Measurements from ENCODE around the gene ASB16.

ASB16 gene

GRCh38 chr17:44210342-44211192 lies 40.1 kb downstream of the ASB16 start:
- peak overlapping the region; percentile 25 for H3K4me3 ChIP-seq (ENCODE audit: low read length)
- peak overlapping the region; percentile 47 for H3K27ac ChIP-seq (ENCODE audit: low read depth, low read length)

GRCh38 chr17:44211281-44212265 lies 41.1 kb downstream of the ASB16 start:
- H3K4me3 ChIP-seq (ENCODE audit: low read length): no peak overlapping the region
- H3K27ac ChIP-seq (ENCODE audit: low read depth, low read length): no peak overlapping the region
- H3K27me3 ChIP-seq (ENCODE audit: control insufficient read depth, insufficient read depth, low read length): no peaks in the 10 kb centered on the region
- H3K9ac ChIP-seq (ENCODE audit: low read length): no peak overlapping the region
- peaks cover 8% of the 10 kb centered on the region for H3K4me1 ChIP-seq (ENCODE audit: control insufficient read depth, insufficient read depth, low read length)
- H3K36me3 ChIP-seq (ENCODE audit: control insufficient read depth, insufficient read depth, low read length): peaks cover 63% of the 10 kb centered on the region

More at GRCh38 chr17:44210342-44211192, 40.1 kb downstream of the ASB16 start:
- Histone ChIP-seq H3K27me3 (ENCODE audit: control insufficient read depth, insufficient read depth, low read length) (no peaks in the 10 kb centered on the region), H3K9ac (ENCODE audit: low read length) (peak overlapping the region; percentile 0), H3K36me3 (ENCODE audit: control insufficient read depth, insufficient read depth, low read length) (peaks cover 53% of the 10 kb centered on the region), H3K4me1 (ENCODE audit: control insufficient read depth, insufficient read depth, low read length) (peaks cover 8% of the 10 kb centered on the region)

GRCh38 chr17:44212507-44213402 lies 42.3 kb downstream of the ASB16 start:
- Histone ChIP-seq H3K4me1 (ENCODE audit: control insufficient read depth, insufficient read depth, low read length) (peaks cover 12% of the 10 kb centered on the region), H3K27ac (ENCODE audit: low read depth, low read length) (no peak overlapping the region), H3K36me3 (ENCODE audit: control insufficient read depth, insufficient read depth, low read length) (peaks cover 59% of the 10 kb centered on the region), H3K9ac (ENCODE audit: low read length) (no peak overlapping the region), H3K4me3 (ENCODE audit: low read length) (no peak overlapping the region), H3K27me3 (ENCODE audit: control insufficient read depth, insufficient read depth, low read length) (no peaks in the 10 kb centered on the region)

GRCh38 chr17:44213403-44214229 lies 43.1 kb downstream of the ASB16 start:
- H3K27me3 ChIP-seq (ENCODE audit: control insufficient read depth, insufficient read depth, low read length): no peaks in the 10 kb centered on the region
- no peak overlapping the region for H3K9ac ChIP-seq (ENCODE audit: low read length)
- H3K4me3 ChIP-seq (ENCODE audit: low read length): no peak overlapping the region
- peaks cover 53% of the 10 kb centered on the region for H3K36me3 ChIP-seq (ENCODE audit: control insufficient read depth, insufficient read depth, low read length)
- H3K4me1 ChIP-seq (ENCODE audit: control insufficient read depth, insufficient read depth, low read length): peaks cover 16% of the 10 kb centered on the region
- H3K27ac ChIP-seq (ENCODE audit: low read depth, low read length): no peak overlapping the region

GRCh38 chr17:44214230-44214494 lies 43.7 kb downstream of the ASB16 start:
- Histone ChIP-seq H3K9ac (ENCODE audit: low read length) (no peak overlapping the region), H3K36me3 (ENCODE audit: control insufficient read depth, insufficient read depth, low read length) (peaks cover 51% of the 10 kb centered on the region), H3K4me1 (ENCODE audit: control insufficient read depth, insufficient read depth, low read length) (peaks cover 16% of the 10 kb centered on the region), H3K27ac (ENCODE audit: low read depth, low read length) (no peak overlapping the region), H3K4me3 (ENCODE audit: low read length) (no peak overlapping the region), H3K27me3 (ENCODE audit: control insufficient read depth, insufficient read depth, low read length) (no peaks in the 10 kb centered on the region)

GRCh38 chr17:44214896-44215295 lies 44.4 kb downstream of the ASB16 start:
- no peak overlapping the region for H3K9ac ChIP-seq (ENCODE audit: low read length)
- peaks cover 44% of the 10 kb centered on the region for H3K36me3 ChIP-seq (ENCODE audit: control insufficient read depth, insufficient read depth, low read length)
- H3K4me1 ChIP-seq (ENCODE audit: control insufficient read depth, insufficient read depth, low read length): peaks cover 15% of the 10 kb centered on the region
- no peak overlapping the region for H3K27ac ChIP-seq (ENCODE audit: low read depth, low read length)
- H3K27me3 ChIP-seq (ENCODE audit: control insufficient read depth, insufficient read depth, low read length): no peaks in the 10 kb centered on the region
- H3K4me3 ChIP-seq (ENCODE audit: low read length): no peak overlapping the region

- H3K27ac ChIP-seq (ENCODE audit: low read depth, low read length): no peak overlapping the region
- H3K4me3 ChIP-seq (ENCODE audit: low read length): no peak overlapping the region
- peaks cover 8% of the 10 kb centered on the region for H3K4me1 ChIP-seq (ENCODE audit: control insufficient read depth, insufficient read depth, low read length)
- H3K27me3 ChIP-seq (ENCODE audit: control insufficient read depth, insufficient read depth, low read length): no peaks in the 10 kb centered on the region
- peaks cover 40% of the 10 kb centered on the region for H3K36me3 ChIP-seq (ENCODE audit: control insufficient read depth, insufficient read depth, low read length)
- no peak overlapping the region for H3K9ac ChIP-seq (ENCODE audit: low read length)
These were observed 45.7 kb downstream of the ASB16 start for GRCh38 chr17:44216173-44216572.

- H3K4me1 ChIP-seq (ENCODE audit: control insufficient read depth, insufficient read depth, low read length): peaks cover 8% of the 10 kb centered on the region
- H3K9ac ChIP-seq (ENCODE audit: low read length): no peak overlapping the region
- no peak overlapping the region for H3K4me3 ChIP-seq (ENCODE audit: low read length)
- H3K27me3 ChIP-seq (ENCODE audit: control insufficient read depth, insufficient read depth, low read length): no peaks in the 10 kb centered on the region
- H3K36me3 ChIP-seq (ENCODE audit: control insufficient read depth, insufficient read depth, low read length): peaks cover 35% of the 10 kb centered on the region
- no peak overlapping the region for H3K27ac ChIP-seq (ENCODE audit: low read depth, low read length)
These were observed 46.2 kb downstream of the ASB16 start for GRCh38 chr17:44216694-44217093.

- H3K36me3 ChIP-seq (ENCODE audit: control insufficient read depth, insufficient read depth, low read length): peaks cover 34% of the 10 kb centered on the region
- peak overlapping the region; percentile 57 for H3K4me3 ChIP-seq (ENCODE audit: low read length)
These were observed 47.3 kb downstream of the ASB16 start for GRCh38 chr17:44217738-44218343.

GRCh38 chr17:44218344-44219107 lies 48.0 kb downstream of the ASB16 start:
- Histone ChIP-seq H3K27me3 (ENCODE audit: control insufficient read depth, insufficient read depth, low read length) (no peaks in the 10 kb centered on the region), H3K36me3 (ENCODE audit: control insufficient read depth, insufficient read depth, low read length) (peaks cover 34% of the 10 kb centered on the region), H3K4me3 (ENCODE audit: low read length) (peak overlapping the region; percentile 75), H3K27ac (ENCODE audit: low read depth, low read length) (peak overlapping the region; percentile 95), H3K9ac (ENCODE audit: low read length) (no peak overlapping the region), H3K4me1 (ENCODE audit: control insufficient read depth, insufficient read depth, low read length) (peaks cover 16% of the 10 kb centered on the region)

More at GRCh38 chr17:44217738-44218343, 47.3 kb downstream of the ASB16 start:
- peak overlapping the region; percentile 57 for H3K9ac ChIP-seq (ENCODE audit: low read length)
- H3K4me1 ChIP-seq (ENCODE audit: control insufficient read depth, insufficient read depth, low read length): peaks cover 12% of the 10 kb centered on the region
- peak overlapping the region; percentile 45 for H3K27ac ChIP-seq (ENCODE audit: low read depth, low read length)
- no peaks in the 10 kb centered on the region for H3K27me3 ChIP-seq (ENCODE audit: control insufficient read depth, insufficient read depth, low read length)
